ENCODE data around the gene STRN4.

The STRN4 gene

GRCh38 chr19:46733690-46734292 is 12.5 kb downstream of the STRN4 start:
- intact Hi-C loops (cut with DNase I; ENCODE audit: low total_unique reads), result loop anchor here (10.0 kb wide), 1 partner anchor 119 kb away; no protein-coding TSS in a partner anchor
- Histone ChIP-seq H3K9me3 (no peaks in the 10 kb centered on the region), H3K4me3 (no peak overlapping the region), H3K4me1 (peaks cover 0 to 20% (median 6%) of the 10 kb centered on the region in 4 donors), H3K36me3 (peaks cover 45 to 97% (median 73%) of the 10 kb centered on the region in 3 donors), H3K27ac (no peak overlapping the region), H3K27me3 (no peaks in the 10 kb centered on the region)
- TF ChIP-seq, protein P1, sequence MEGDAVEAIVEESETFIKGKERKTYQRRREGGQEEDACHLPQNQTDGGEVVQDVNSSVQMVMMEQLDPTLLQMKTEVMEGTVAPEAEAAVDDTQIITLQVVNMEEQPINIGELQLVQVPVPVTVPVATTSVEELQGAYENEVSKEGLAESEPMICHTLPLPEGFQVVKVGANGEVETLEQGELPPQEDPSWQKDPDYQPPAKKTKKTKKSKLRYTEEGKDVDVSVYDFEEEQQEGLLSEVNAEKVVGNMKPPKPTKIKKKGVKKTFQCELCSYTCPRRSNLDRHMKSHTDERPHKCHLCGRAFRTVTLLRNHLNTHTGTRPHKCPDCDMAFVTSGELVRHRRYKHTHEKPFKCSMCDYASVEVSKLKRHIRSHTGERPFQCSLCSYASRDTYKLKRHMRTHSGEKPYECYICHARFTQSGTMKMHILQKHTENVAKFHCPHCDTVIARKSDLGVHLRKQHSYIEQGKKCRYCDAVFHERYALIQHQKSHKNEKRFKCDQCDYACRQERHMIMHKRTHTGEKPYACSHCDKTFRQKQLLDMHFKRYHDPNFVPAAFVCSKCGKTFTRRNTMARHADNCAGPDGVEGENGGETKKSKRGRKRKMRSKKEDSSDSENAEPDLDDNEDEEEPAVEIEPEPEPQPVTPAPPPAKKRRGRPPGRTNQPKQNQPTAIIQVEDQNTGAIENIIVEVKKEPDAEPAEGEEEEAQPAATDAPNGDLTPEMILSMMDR (IDR thresholded peaks at IDR 0.05), result no peak
- no peak for DNase-seq

- Histone ChIP-seq H3K4me3 (no peak overlapping the region), H3K4me1 (peaks cover 0 to 18% (median 5%) of the 10 kb centered on the region in 4 donors), H3K27ac (no peak overlapping the region), H3K27me3 (no peaks in the 10 kb centered on the region), H3K36me3 (peaks cover 46 to 97% (median 77%) of the 10 kb centered on the region in 3 donors), H3K9me3 (no peaks in the 10 kb centered on the region)
- TF ChIP-seq, protein P1 (IDR thresholded peaks at IDR 0.05), result no peak
- intact Hi-C loops (cut with DNase I; ENCODE audit: low total_unique reads), result loop anchor here (10.0 kb wide), 1 partner anchor 118 kb away; no protein-coding TSS in a partner anchor
- DNase-seq, result peak in 1 of 2 donors; percentile 58
Measured at GRCh38 chr19:46732966-46733689, 13.1 kb downstream of the STRN4 start.

DNA sequence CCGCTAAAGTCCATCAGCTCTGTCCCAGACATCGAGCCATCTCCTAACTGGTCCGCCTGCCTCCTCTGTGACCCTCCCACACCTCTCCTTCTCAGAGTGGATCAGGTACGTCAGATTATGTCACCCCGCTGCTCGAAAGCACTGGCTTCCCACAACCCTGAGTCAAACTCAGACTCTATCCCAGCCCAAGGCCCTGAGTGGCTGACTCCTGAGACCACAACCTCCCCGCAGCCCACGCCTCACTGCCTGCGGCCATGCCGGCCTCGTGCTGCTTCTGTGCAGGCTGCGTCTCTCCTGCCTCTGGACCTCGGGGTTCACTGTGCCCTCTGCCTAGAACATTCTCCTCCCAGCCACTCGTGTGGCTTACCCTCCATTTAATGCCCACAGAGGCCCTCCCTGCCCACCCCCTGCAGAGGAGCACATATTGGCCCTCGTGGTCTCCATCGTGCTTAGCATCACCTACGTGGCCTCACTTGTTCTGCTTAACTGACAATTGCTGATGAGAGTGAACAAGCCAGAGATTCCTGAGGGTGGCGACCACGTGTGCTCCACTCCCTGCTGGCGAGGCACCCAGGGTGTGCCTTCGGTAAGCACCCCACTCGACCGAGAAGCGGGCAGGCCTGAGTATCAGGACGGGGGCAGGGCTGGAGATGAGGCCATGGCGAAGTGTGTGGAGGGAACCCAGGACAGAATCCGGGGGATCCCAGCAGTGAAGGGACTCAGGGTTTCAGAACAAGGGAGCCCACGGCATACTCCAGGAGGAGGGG is 13.9 kb downstream of the STRN4 start:
- TF ChIP-seq, protein P1 (IDR thresholded peaks at IDR 0.05), result no peak
- intact Hi-C loops (cut with DNase I; ENCODE audit: low total_unique reads), result loop anchor here (10.0 kb wide), 1 partner anchor 118 kb away; no protein-coding TSS in a partner anchor
- Histone ChIP-seq H3K36me3 (peaks cover 48 to 97% (median 78%) of the 10 kb centered on the region in 3 donors), H3K4me1 (peaks cover 0 to 12% (median 5%) of the 10 kb centered on the region in 4 donors), H3K4me3 (no peak overlapping the region), H3K27me3 (no peaks in the 10 kb centered on the region), H3K27ac (no peak overlapping the region), H3K9me3 (no peaks in the 10 kb centered on the region)
- no peak for DNase-seq

GRCh38 chr19:46731584-46731983 is 14.7 kb downstream of the STRN4 start:
- Histone ChIP-seq H3K4me3 (no peak overlapping the region), H3K27me3 (no peaks in the 10 kb centered on the region), H3K9me3 (no peaks in the 10 kb centered on the region), H3K36me3 (peaks cover 55 to 97% (median 85%) of the 10 kb centered on the region in 3 donors), H3K4me1 (peaks cover 0 to 10% (median 2%) of the 10 kb centered on the region in 4 donors), H3K27ac (no peak overlapping the region)
- TF ChIP-seq, protein P1 (IDR thresholded peaks at IDR 0.05), result no peak
- DNase-seq, result no peak
- intact Hi-C loops (cut with DNase I; ENCODE audit: low total_unique reads), result loop anchor here (10.0 kb wide), 1 partner anchor 117 kb away; no protein-coding TSS in a partner anchor

DNA sequence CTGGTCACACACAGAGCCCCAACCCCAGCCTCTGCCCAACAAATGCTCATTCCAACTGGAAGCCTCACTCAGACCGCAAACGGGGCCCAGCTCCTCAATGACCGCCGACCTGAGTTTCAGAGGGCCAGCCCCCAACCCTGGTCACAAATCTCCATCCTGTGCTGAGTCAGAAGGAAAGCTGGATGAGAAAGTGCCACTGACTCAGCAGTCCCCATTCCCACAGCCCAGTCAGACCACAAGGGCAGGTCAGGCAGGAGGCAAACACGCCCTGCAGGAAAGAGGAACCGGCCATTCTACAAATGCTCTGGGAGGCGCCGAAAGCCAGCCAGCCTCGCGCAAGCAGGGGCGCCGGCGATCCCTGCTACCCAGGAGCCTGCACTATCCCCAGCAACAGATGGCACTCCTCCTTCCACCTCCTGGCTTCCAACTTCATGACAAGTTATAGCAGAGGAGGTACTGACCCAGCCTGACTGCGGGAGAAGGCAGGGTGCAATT is 15.2 kb downstream of the STRN4 start:
- H3K27ac ChIP-seq, result no peak overlapping the region
- H3K4me3 ChIP-seq, result no peak overlapping the region
- intact Hi-C loops (cut with DNase I; ENCODE audit: low total_unique reads), result loop anchor here (10.0 kb wide), 1 partner anchor 116 kb away; no protein-coding TSS in a partner anchor
- no peaks in the 10 kb centered on the region for H3K27me3 ChIP-seq
- peaks cover 56 to 100% (median 90%) of the 10 kb centered on the region in 3 donors for H3K36me3 ChIP-seq
- peaks cover 0 to 10% (median 0%) of the 10 kb centered on the region in 4 donors for H3K4me1 ChIP-seq
- TF ChIP-seq, protein P1 (IDR thresholded peaks at IDR 0.05), result no peak
- DNase-seq, result peak in 1 of 2 donors; percentile 44
- H3K9me3 ChIP-seq, result no peaks in the 10 kb centered on the region

Measured in tibial artery (tissue), 4 donors.